K562 (cell line): Measurements from ENCODE around the gene JUP. TPM values are rescaled to one million over a fixed set of nuclear protein-coding genes. Genes with fewer than 3 reads are reported as not detected.

Source experiments
- ATAC-seq: fragments of 200-7000 bp; cut with Tn5 transposase; 3 replicates; pipeline ENCODE4 v1.9.1; 2020; ENCODE audit warnings: moderate library complexity
- BruUV-seq: library from RNA; stranded (reverse); fragments of 400-500 nt; replicated peaks from 2 replicates; lab custom pipeline; 2021; lab: Mats Ljungman, UMichigan
- CTCF ChIA-PET: fragments of 300-600 bp; formaldehyde crosslinking; extraction: SDS; loops from one replicate; lab custom pipeline; 2021; ENCODE audit warnings: low intra/inter-chr PET ratio; lab: Yijun Ruan, JAX
- POLR2A ChIA-PET: fragments of 300-600, 350-650 bp; sonication (Branson Sonifier 250); formaldehyde crosslinking; extraction: SDS; loops from one replicate; lab custom pipeline; 2021; ENCODE audit warnings: antibody characterized with exemption, inconsistent platforms; lab: Yijun Ruan, JAX
- DNase-seq, 4 experiments: peaks; one replicate each; pipeline versions ENCODE4 v3.0.0 to v3.0.0-alpha.2; 2011 to 2018; ENCODE audit warnings: low spot score in 3 of 4, mixed read lengths in 3 of 4; ENCODE audit errors: extremely low read depth in 1 of 4
- FAIRE-seq: peaks from 2 replicates; lab custom pipeline; 2011; peaks lifted over from hg19 to GRCh38; lab: Jason Lieb, UNC
- H2AFZ ChIP-seq: 2 replicates; pipeline ENCODE4 v1.6.0; 2011; ENCODE audit warnings: low read depth, low read length, control low read depth, inconsistent platforms
- H3K27ac ChIP-seq: fragments of 200-600 bp; 3 replicates; pipeline ENCODE4 v1.8.0; 2011; ENCODE audit warnings: low read depth, mild to moderate bottlenecking, control low read depth, inconsistent platforms, low read length, moderate library complexity, mixed read lengths; ENCODE audit errors: extremely low read depth
- H3K27me3 ChIP-seq, 2 experiments: fragments of 300-600 bp in 1 of 2; 2 replicates in 1 of 2; 3 replicates in 1 of 2; pipeline versions ENCODE4 v1.6.0 to v1.8.0; 2011; ENCODE audit warnings: inconsistent platforms in 2 of 2, low read length in 2 of 2, mild to moderate bottlenecking in 1 of 2, mixed read lengths in 1 of 2, moderate library complexity in 1 of 2; ENCODE audit not compliant: control insufficient read depth in 2 of 2, insufficient read depth in 2 of 2
- H3K36me3 ChIP-seq: fragments of 300-600 bp; 3 replicates; pipeline ENCODE4 v1.8.0; 2011; ENCODE audit warnings: mild to moderate bottlenecking, low read length, inconsistent platforms; ENCODE audit not compliant: control insufficient read depth, insufficient read depth
- H3K4me1 ChIP-seq, 2 experiments: fragments of 200-600 bp in 1 of 2; replicated peaks in 1 of 2; 2 replicates in 1 of 2; 3 replicates in 1 of 2; pipeline versions ENCODE4 v1.5.1 to v1.8.0; 2011; ENCODE audit warnings: inconsistent platforms in 2 of 2, low read length in 2 of 2, mild to moderate bottlenecking in 1 of 2, mixed read lengths in 1 of 2, moderate library complexity in 1 of 2; ENCODE audit not compliant: control insufficient read depth in 2 of 2, insufficient read depth in 2 of 2
- H3K4me2 ChIP-seq: 2 replicates; pipeline ENCODE4 v1.6.1; 2011; ENCODE audit warnings: low read length, control low read depth, inconsistent platforms, mixed read lengths; ENCODE audit not compliant: insufficient read depth
- H3K4me3 ChIP-seq: fragments of 200-600 bp; sonication (generic), shearing (Covaris generic); 2 replicates; pipeline ENCODE4 v1.5.1; 2016; ENCODE audit warnings: control low read depth, inconsistent platforms
- H3K79me2 ChIP-seq: fragments of 200-600 bp; 3 replicates; pipeline ENCODE4 v1.8.0; 2011; ENCODE audit warnings: low read length, inconsistent platforms; ENCODE audit not compliant: control insufficient read depth, insufficient read depth
- H3K9ac ChIP-seq, 2 experiments: 2 replicates each; pipeline versions ENCODE4 v1.6.0 to v1.6.1; 2011; ENCODE audit warnings: low read depth in 2 of 2, low read length in 2 of 2, control low read depth in 1 of 2, inconsistent platforms in 1 of 2, mild to moderate bottlenecking in 1 of 2, mixed read lengths in 1 of 2; ENCODE audit not compliant: insufficient read depth in 1 of 2
- H3K9me1 ChIP-seq: one replicate; pipeline ENCODE4 v1.6.0; 2011; ENCODE audit warnings: inconsistent platforms, mild to moderate bottlenecking, low read length, moderate library complexity; ENCODE audit not compliant: control insufficient read depth, insufficient read depth
- H3K9me3 ChIP-seq: replicated peaks from 2 replicates; pipeline ENCODE4 v1.5.1; 2011; ENCODE audit warnings: low read depth, low read length, inconsistent platforms; ENCODE audit not compliant: control insufficient read depth, insufficient read depth
- H4K20me1 ChIP-seq: replicated peaks from 2 replicates; pipeline ENCODE4 v1.6.1; 2011; ENCODE audit warnings: low read length, inconsistent platforms, mixed read lengths; ENCODE audit not compliant: control insufficient read depth, insufficient read depth
- CBX3 ChIP-seq, 2 experiments: IDR thresholded peaks; 1 replicate in 1 of 2; 2 replicates in 1 of 2; pipeline ENCODE4 v1.6.1; 2012; ENCODE audit warnings: inconsistent platforms in 2 of 2, low read length in 2 of 2, borderline replicate concordance in 1 of 2, control low read depth in 1 of 2
- GATA2 ChIP-seq: sonication (generic); formaldehyde crosslinking; IDR thresholded peaks from 2 replicates; pipeline ENCODE4 v1.4.0; 2020; ENCODE audit warnings: mild to moderate bottlenecking, missing genetic modification reagents
- MYC ChIP-seq, 2 experiments: fragments of 250-450 bp in 1 of 2; sonication (Bioruptor Pico) in 1 of 2; IDR thresholded peaks; 2 replicates each; pipeline versions ENCODE4 v1.5.1 to v1.6.1; 2012 to 2021; ENCODE audit warnings: low read depth in 2 of 2, borderline replicate concordance in 1 of 2, improper control_type of control experiment in 1 of 2, low read length in 1 of 2, mild to moderate bottlenecking in 1 of 2, moderate library complexity in 1 of 2
- PHF20 ChIP-seq: fragments of 450-650 bp; IDR thresholded peaks from 2 replicates; pipeline ENCODE4 v1.6.1; 2018; ENCODE audit not compliant: partially characterized antibody
- PHF8 ChIP-seq: fragments of 200-600 bp; sonication (generic); IDR thresholded peaks from 2 replicates; pipeline ENCODE4 v1.6.1; 2012; ENCODE audit warnings: mixed run types, mild to moderate bottlenecking, inconsistent platforms, low read length, moderate library complexity, borderline replicate concordance
- ZNF384 ChIP-seq: IDR thresholded peaks from 2 replicates; pipeline ENCODE4 v1.6.1; 2012; ENCODE audit warnings: low read depth, low read length, improper control_type of control experiment
- WGBS: fragments of 100-300 bp; shearing (Covaris generic); methylation state at CpG from one replicate; pipeline ENCODE4 v1.1.6; 2016; ENCODE audit warnings: low coverage, mixed read lengths; ENCODE audit not compliant: insufficient coverage; ENCODE audit errors: missing lambda C conversion rate; 5-methylcytosine and 5-hydroxymethylcytosine counted together
- in situ Hi-C: fragments of 300-500 bp; cut with MboI; formaldehyde crosslinking; loops from 4 replicates; pipeline ENCODE4 v1.15.0; 2018; ENCODE audit warnings: inconsistent platforms, mixed read lengths
- intact Hi-C: fragments of 100-400 bp; cut with micrococcal nuclease; formaldehyde crosslinking; loops from 2 replicates; pipeline ENCODE4 v1.14.2; 2022
- polyA plus RNA-seq, 8 experiments: library from polyadenylated mRNA; depleted of rRNA in 4 of 8; stranded (reverse) in 5 of 8; unstranded in 3 of 8; fragments of >200 nt; fragmentation: Nextera tagmentation in 2 of 8; fragmentation: Illumina TruSeq in 1 of 8; extraction: Ambion mirVana in 2 of 8; extraction: Trizol in 1 of 8; gene quantifications; 2 replicates each; pipeline versions ENCODE4 v1.2.1 to v1.2.3, GENCODE V29; 2011 to 2014; ENCODE audit warnings: inconsistent platforms in 1 of 8, missing spikeins in 1 of 8
- total RNA-seq, 7 experiments: library from RNA; depleted of rRNA in 6 of 7; stranded (reverse); fragments of >200 nt in 6 of 7; fragmentation: Illumina TruSeq in 2 of 7; extraction: Trizol in 2 of 7; gene quantifications; 2 replicates each; pipeline versions ENCODE4 v1.2.1 to v1.2.3, GENCODE V29; 2011 to 2021; ENCODE audit warnings: low replicate concordance in 1 of 7

Gene JUP
- total and polyA plus RNA-seq, 9 of the 15 experiments (the other 6 are each of a cell fraction or from before 2014, with no cell fraction given) = 6.4 to 177 (median 31.2) TPM

DNA sequence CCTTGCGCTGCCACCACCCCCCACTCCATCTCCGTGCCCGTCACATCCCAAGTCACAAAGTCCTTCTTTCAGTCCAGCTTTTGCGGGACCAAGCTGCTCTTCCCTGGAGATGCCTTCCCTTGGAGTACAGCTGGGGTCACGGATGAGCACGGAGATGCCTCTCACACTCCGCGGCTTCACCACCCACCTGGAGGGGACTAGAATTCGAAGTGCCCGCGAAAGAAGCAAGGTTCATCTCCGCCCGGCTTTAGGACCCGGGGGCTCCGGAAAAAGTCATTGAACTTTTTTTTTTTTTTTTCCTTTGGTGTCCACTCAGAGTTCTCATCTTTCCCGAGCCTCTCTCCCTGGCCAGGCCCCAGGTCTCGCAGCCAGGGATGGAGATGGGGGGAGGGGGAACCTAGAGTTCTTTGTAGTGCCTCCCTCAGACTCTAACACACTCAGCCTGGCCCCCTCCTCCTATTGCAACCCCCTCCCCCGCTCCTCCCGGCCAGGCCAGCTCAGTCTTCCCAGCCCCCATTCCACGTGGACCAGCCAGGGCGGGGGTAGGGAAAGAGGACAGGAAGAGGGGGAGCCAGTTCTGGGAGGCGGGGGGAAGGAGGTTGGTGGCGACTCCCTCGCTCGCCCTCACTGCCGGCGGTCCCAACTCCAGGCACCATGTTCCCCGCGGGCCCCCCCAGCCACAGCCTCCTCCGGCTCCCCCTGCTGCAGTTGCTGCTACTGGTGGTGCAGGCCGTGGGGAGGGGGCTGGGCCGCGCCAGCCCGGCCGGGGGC is 26.1 kb upstream of the JUP start, which contains the start of gene FKBP10:
Gene FKBP10, plus strand, starts transcription at position 624 of the 771 bp plus-strand sequence. Its CDS starts 31 bp downstream, at position 655.
- in situ Hi-C loops = no loop called here
- TF ChIP-seq ZNF384 (peak; percentile 92), GATA2 (no peak), CBX3 (IDR thresholded peaks at IDR 0.05; ENCODE audit: borderline replicate concordance in 1 of 2, low read length in 2 of 2) (no peak), PHF20 (peak; percentile 21), PHF8 (peak; percentile 5; the same call in 1 of the 2 replicates), MYC (IDR thresholded peaks at IDR 0.05; ENCODE audit: low read depth, low read length) (peak; percentile 11; the same call in 1 of the 2 replicates), MYC (CRISPR knock-in tag; IDR thresholded peaks at IDR 0.05; ENCODE audit: borderline replicate concordance, low read depth) (no peak)
- Histone ChIP-seq H3K9me3 (no peaks in the 10 kb centered on the region), H2AFZ (peak within 1 kb of the TSS; percentile 86), H3K4me3 (peak within 1 kb of the TSS; percentile 52), H3K27me3 (no peaks in the 10 kb centered on the region), H4K20me1 (no peaks in the 10 kb centered on the region), H3K79me2 (no peaks in the 10 kb centered on the region), H3K4me1 (peaks cover 2 to 30% of the 10 kb centered on the region in 2 experiments; a peak in 3 of 5 replicates), H3K9ac (peak within 1 kb of the TSS; percentile 54 to 91; a peak in 3 of 4 replicates), H3K4me2 (peak within 1 kb of the TSS; percentile 66), H3K9me1 (no peaks in the 10 kb centered on the region), H3K36me3 (no peaks in the 10 kb centered on the region), H3K27ac (no peak within 1 kb of the TSS)
- POLR2A ChIA-PET = interaction anchor here (1.1 to 1.3 kb wide), 3 partner anchors 24 to 124 kb away, joined by 3 to 6 read pairs (median 5); partner anchors contain the start of gene JUP
- 38% methylated on average over 23 of the region's 35 CpGs for WGBS
- CTCF ChIA-PET = interaction anchor here (0.6 kb wide), 1 partner anchor 82 kb away, joined by 4 read pairs; no protein-coding TSS in a partner anchor
- FAIRE-seq = no peak
- intact Hi-C loops = no loop called here
- peak; percentile 7; the same call in 2 of the 3 replicates for ATAC-seq
- DNase-seq = peak in 1 of 4 experiments; percentile 39
- BruUV-seq = no TSS peak
